GM12801 (cell line): ENCODE data around the gene INIP.

Source experiments
- TF ChIP-seq, protein P1 (sequence below): IDR thresholded peaks from one replicate; pipeline ENCODE4 v1.5.1; 2011; ENCODE audit warnings: control low read depth; ENCODE audit not compliant: insufficient read length; ENCODE audit errors: extremely low read depth

Gene INIP

DNA sequence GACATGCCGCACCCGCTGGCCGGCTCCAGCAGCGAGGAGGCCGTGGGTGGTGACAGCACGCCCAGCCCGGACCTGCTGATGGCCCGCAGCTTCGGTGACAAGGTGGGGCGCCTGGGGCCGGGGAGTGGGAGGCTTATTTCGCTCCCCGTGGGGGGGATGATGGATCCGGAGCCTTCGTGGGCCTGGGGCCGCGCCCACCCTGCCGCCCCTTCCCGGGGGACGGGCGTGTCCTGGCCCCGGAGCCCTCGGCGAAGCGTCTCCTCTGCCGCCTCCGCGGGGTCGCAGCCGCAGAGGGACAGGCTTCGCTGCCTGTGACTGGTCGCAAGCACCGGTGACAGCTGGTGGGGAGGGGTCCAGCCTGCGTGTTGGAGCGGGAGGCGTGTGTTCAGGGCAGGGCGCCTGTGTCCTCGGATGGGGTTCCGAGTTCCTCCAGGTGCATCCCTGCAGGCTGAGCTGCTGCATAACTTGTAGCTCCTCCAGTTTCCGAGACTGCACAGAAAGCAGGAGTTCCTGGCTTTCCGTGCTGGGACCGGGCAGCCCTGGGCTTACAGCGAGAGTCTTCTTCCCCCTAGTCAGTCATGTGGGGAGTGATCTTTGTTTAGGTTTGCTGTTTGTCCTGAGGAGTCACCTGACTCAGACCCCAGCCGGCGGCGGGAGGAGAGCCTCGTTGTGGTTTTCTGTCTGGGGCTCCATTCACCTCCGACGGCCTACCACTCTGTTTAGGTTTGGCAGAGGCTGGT lies 33.3 kb upstream of the INIP start:
- TF ChIP-seq, protein P1, sequence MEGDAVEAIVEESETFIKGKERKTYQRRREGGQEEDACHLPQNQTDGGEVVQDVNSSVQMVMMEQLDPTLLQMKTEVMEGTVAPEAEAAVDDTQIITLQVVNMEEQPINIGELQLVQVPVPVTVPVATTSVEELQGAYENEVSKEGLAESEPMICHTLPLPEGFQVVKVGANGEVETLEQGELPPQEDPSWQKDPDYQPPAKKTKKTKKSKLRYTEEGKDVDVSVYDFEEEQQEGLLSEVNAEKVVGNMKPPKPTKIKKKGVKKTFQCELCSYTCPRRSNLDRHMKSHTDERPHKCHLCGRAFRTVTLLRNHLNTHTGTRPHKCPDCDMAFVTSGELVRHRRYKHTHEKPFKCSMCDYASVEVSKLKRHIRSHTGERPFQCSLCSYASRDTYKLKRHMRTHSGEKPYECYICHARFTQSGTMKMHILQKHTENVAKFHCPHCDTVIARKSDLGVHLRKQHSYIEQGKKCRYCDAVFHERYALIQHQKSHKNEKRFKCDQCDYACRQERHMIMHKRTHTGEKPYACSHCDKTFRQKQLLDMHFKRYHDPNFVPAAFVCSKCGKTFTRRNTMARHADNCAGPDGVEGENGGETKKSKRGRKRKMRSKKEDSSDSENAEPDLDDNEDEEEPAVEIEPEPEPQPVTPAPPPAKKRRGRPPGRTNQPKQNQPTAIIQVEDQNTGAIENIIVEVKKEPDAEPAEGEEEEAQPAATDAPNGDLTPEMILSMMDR, result no peak

- TF ChIP-seq, protein P1, result no peak
These were observed 32.8 kb upstream of the INIP start for GRCh38 chr9:112750764-112751055.

- TF ChIP-seq, protein P1, result no peak
These were observed 32.3 kb upstream of the INIP start, which contains the start of gene SNX30 for GRCh38 chr9:112750016-112750763. Gene SNX30, plus strand, starts transcription at chr9:112750760. Its CDS starts 242 bp downstream, at chr9:112751002.

- TF ChIP-seq, protein P1, result no peak
These were observed 29.2 kb upstream of the INIP start for GRCh38 chr9:112747094-112747493.

- TF ChIP-seq, protein P1, result no peak
These were observed 26.3 kb upstream of the INIP start for GRCh38 chr9:112744177-112744576.

DNA sequence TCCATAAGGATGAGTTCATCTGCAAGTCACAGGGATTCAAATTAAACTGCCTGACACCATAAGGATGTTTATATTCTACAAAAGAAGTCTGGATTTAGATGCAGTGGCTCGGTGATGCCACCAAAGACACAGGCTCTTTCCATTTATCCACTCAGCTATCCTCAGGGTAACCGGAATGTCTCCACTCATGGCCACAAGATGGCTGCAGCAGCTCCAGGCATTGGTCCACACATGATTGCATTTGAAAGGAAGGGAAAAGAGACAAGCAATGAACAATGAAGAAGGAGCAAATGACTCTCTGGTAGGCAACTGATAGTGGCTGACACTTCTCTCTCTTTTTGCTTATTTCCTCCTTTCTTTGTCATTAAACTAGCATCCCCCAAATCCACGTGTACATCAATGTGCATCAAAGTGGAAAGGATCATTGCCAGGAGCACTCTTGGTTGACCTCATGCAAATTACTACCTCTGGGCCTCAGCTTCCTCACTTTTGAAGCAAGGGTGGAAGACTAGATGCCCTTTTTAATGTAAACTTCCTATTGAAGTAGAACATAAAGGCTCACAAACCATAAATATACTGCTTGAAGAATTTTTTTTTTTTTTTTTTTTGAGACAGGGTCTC lies 25.4 kb upstream of the INIP start:
- TF ChIP-seq, protein P1, result no peak

DNA sequence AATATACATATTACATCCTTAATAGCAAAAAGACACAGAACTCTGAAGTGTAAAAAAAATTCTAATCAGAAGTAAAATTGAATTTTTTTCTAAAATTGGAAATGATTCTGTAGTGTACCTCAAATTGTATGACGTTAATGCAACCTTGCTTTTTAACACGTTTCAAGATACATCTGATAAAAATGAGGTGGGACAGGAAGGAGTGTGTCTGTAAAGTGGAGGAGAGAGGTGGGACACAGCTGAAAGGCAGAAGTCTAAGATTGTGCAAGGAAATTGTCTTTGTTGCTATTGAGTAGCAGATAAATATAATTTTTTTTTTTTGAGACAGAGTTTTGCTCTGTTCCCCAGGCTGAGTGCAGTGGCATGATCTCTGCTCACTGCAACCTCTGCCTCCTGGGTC lies 17.0 kb upstream of the INIP start:
- TF ChIP-seq, protein P1, result no peak
